Urinary bladder (tissue), 4 donors: Measurements from ENCODE around the gene RASSF9. TPM values are rescaled to one million over a fixed set of nuclear protein-coding genes. Genes with fewer than 3 reads are reported as not detected.

Experiments used
- DNase-seq: peaks from one replicate; pipeline ENCODE4 v3.0.0-alpha.2; 2015; ENCODE audit errors: extremely low spot score
- H3K27ac ChIP-seq: one replicate; pipeline ENCODE4 v1.5.1; 2013; ENCODE audit warnings: low read depth, mild to moderate bottlenecking, moderate library complexity
- H3K36me3 ChIP-seq: one replicate; pipeline ENCODE4 v1.6.1; 2013; ENCODE audit warnings: mild to moderate bottlenecking, moderate library complexity; ENCODE audit not compliant: insufficient read depth
- H3K4me1 ChIP-seq: one replicate; pipeline ENCODE4 v1.6.1; 2013; ENCODE audit warnings: mild to moderate bottlenecking, moderate library complexity; ENCODE audit not compliant: insufficient read depth
- H3K4me3 ChIP-seq: one replicate; pipeline ENCODE4 v1.5.1; 2013; ENCODE audit warnings: low read depth, low read length
- WGBS: extraction: QIAGEN DNeasy Blood & Tissue Kit; methylation state at CpG from one replicate; pipeline ENCODE4 v1.1.7; 2013; 5-methylcytosine and 5-hydroxymethylcytosine counted together
- polyA plus RNA-seq: library from polyadenylated mRNA; stranded (reverse); fragments of 200-250 nt; gene quantifications from one replicate; pipeline ENCODE4 v1.2.3, GENCODE V29; 2013
- total RNA-seq: library from RNA; depleted of rRNA; stranded (reverse); fragments of >200 nt; gene quantifications from one replicate; pipeline ENCODE4 v1.2.3, GENCODE V29; 2014
- donor health status: healthy with polysubstance abuse.
- donor health status: healthy.

RASSF9 gene
- 10.4 TPM for total RNA-seq
- 0.92 TPM for polyA plus RNA-seq

GRCh38 chr12:85836197-85837090, at the start of gene RASSF9:
Gene RASSF9 (minus strand): TSS chr12:85836409. CDS start chr12:85836201, 208 bp downstream.
- Histone ChIP-seq H3K27ac (no peak within 1 kb of the TSS), H3K36me3 (no peaks in the 10 kb centered on the region), H3K4me1 (no peaks in the 10 kb centered on the region), H3K4me3 (peak within 1 kb of the TSS; percentile 10)
- DNase-seq, result peak; percentile 26
- 24% methylated on average over 15 of the region's 15 CpGs for WGBS

- no peak for DNase-seq
- no peaks in the 10 kb centered on the region for H3K36me3 ChIP-seq
- no peaks in the 10 kb centered on the region for H3K4me1 ChIP-seq
- H3K27ac ChIP-seq, result no peak overlapping the region
- no peak overlapping the region for H3K4me3 ChIP-seq
Measured at GRCh38 chr12:85883763-85884162, 47.6 kb upstream of the RASSF9 start.

GRCh38 chr12:85877459-85877858, 41.2 kb upstream of the RASSF9 start:
- H3K36me3 ChIP-seq, result no peaks in the 10 kb centered on the region
- H3K4me1 ChIP-seq, result no peaks in the 10 kb centered on the region
- H3K27ac ChIP-seq, result no peak overlapping the region
- H3K4me3 ChIP-seq, result no peak overlapping the region
- WGBS, result 70% methylated on average over 3 of the region's 3 CpGs
- no peak for DNase-seq

GRCh38 chr12:85874031-85874461, 37.8 kb upstream of the RASSF9 start, which contains the start of gene NTS:
Gene NTS (plus strand): TSS chr12:85874295. CDS start chr12:85874404, 109 bp downstream.
- no peak within 1 kb of the TSS for H3K4me3 ChIP-seq
- H3K36me3 ChIP-seq, result no peaks in the 10 kb centered on the region
- H3K27ac ChIP-seq, result no peak within 1 kb of the TSS
- WGBS, result 19% methylated on average over 3 of the region's 3 CpGs
- H3K4me1 ChIP-seq, result no peaks in the 10 kb centered on the region
- DNase-seq, result no peak

GRCh38 chr12:85872497-85873091, 36.4 kb upstream of the RASSF9 start:
- H3K4me1 ChIP-seq, result no peaks in the 10 kb centered on the region
- H3K4me3 ChIP-seq, result no peak overlapping the region
- WGBS, result 32% methylated on average over 3 of the region's 3 CpGs
- peak; percentile 15 for DNase-seq
- no peaks in the 10 kb centered on the region for H3K36me3 ChIP-seq
- no peak overlapping the region for H3K27ac ChIP-seq

- H3K4me1 ChIP-seq, result no peaks in the 10 kb centered on the region
- H3K27ac ChIP-seq, result no peak overlapping the region
- no peaks in the 10 kb centered on the region for H3K36me3 ChIP-seq
- H3K4me3 ChIP-seq, result no peak overlapping the region
- DNase-seq, result peak; percentile 26
- WGBS, result 19% methylated on average over 5 of the region's 5 CpGs
Measured at GRCh38 chr12:85866986-85867776, 31.0 kb upstream of the RASSF9 start.

GRCh38 chr12:85865890-85866289, 29.7 kb upstream of the RASSF9 start:
- Histone ChIP-seq H3K4me1 (no peaks in the 10 kb centered on the region), H3K4me3 (no peak overlapping the region), H3K27ac (no peak overlapping the region), H3K36me3 (no peaks in the 10 kb centered on the region)
- 67% methylated on average over 6 of the region's 6 CpGs for WGBS
- no peak for DNase-seq

- no peaks in the 10 kb centered on the region for H3K36me3 ChIP-seq
- no peak overlapping the region for H3K4me3 ChIP-seq
- H3K27ac ChIP-seq, result no peak overlapping the region
- 74% methylated on average over 3 of the region's 3 CpGs for WGBS
- H3K4me1 ChIP-seq, result no peaks in the 10 kb centered on the region
- DNase-seq, result no peak
Measured at GRCh38 chr12:85856966-85857365, 20.8 kb upstream of the RASSF9 start.

- DNase-seq, result no peak
- Histone ChIP-seq H3K36me3 (no peaks in the 10 kb centered on the region), H3K27ac (no peak overlapping the region), H3K4me3 (no peak overlapping the region), H3K4me1 (no peaks in the 10 kb centered on the region)
- WGBS, result 86% methylated on average over 6 of the region's 6 CpGs
Measured at GRCh38 chr12:85855305-85855704, 19.1 kb upstream of the RASSF9 start.

- Histone ChIP-seq H3K4me1 (no peaks in the 10 kb centered on the region), H3K4me3 (no peak overlapping the region), H3K36me3 (no peaks in the 10 kb centered on the region), H3K27ac (no peak overlapping the region)
- 51% methylated on average over 3 of the region's 3 CpGs for WGBS
- DNase-seq, result no peak
Measured at GRCh38 chr12:85849344-85849743, 13.1 kb upstream of the RASSF9 start.

- DNase-seq, result no peak
- no peaks in the 10 kb centered on the region for H3K36me3 ChIP-seq
- H3K4me1 ChIP-seq, result no peaks in the 10 kb centered on the region
- H3K27ac ChIP-seq, result no peak overlapping the region
- H3K4me3 ChIP-seq, result no peak overlapping the region
- 89% methylated on average over 17 of the region's 17 CpGs for WGBS
Measured at GRCh38 chr12:85843606-85844310, 7.5 kb upstream of the RASSF9 start.

- DNase-seq, result no peak
- Histone ChIP-seq H3K36me3 (no peaks in the 10 kb centered on the region), H3K4me1 (no peaks in the 10 kb centered on the region), H3K4me3 (peak overlapping the region; percentile 10), H3K27ac (no peak overlapping the region)
- 11% methylated on average over 4 of the region's 4 CpGs for WGBS
Measured at GRCh38 chr12:85835426-85836196, 598 bp downstream of the RASSF9 start.
